ENCODE data around the gene VAV2.

Gene VAV2

GRCh38 chr9:133780404-133780945 is 211.6 kb downstream of the VAV2 start:
- DNase-seq (ENCODE audit: low spot score), result no peak

GRCh38 chr9:133779516-133780403 is 212.4 kb downstream of the VAV2 start:
- DNase-seq (ENCODE audit: low spot score), result no peak

GRCh38 chr9:133779081-133779480 is 213.0 kb downstream of the VAV2 start:
- no peak for DNase-seq (ENCODE audit: low spot score)

GRCh38 chr9:133778336-133779013 is 213.6 kb downstream of the VAV2 start:
- no peak for DNase-seq (ENCODE audit: low spot score)

GRCh38 chr9:133777871-133778270 is 214.3 kb downstream of the VAV2 start:
- no peak for DNase-seq (ENCODE audit: low spot score)

- no peak for DNase-seq (ENCODE audit: low spot score)
These were observed 214.9 kb downstream of the VAV2 start for GRCh38 chr9:133777068-133777791.

GRCh38 chr9:133775951-133776905 is 215.9 kb downstream of the VAV2 start:
- no peak for DNase-seq (ENCODE audit: low spot score)

GRCh38 chr9:133775291-133775690 is 216.8 kb downstream of the VAV2 start:
- DNase-seq (ENCODE audit: low spot score), result no peak

GRCh38 chr9:133774799-133775198 is 217.3 kb downstream of the VAV2 start:
- DNase-seq (ENCODE audit: low spot score), result no peak

GRCh38 chr9:133773889-133774655 is 218.1 kb downstream of the VAV2 start:
- DNase-seq (ENCODE audit: low spot score), result no peak

- DNase-seq (ENCODE audit: low spot score), result no peak
These were observed 219.5 kb downstream of the VAV2 start for GRCh38 chr9:133772581-133772980.

- no peak for DNase-seq (ENCODE audit: low spot score)
These were observed 220.3 kb downstream of the VAV2 start for GRCh38 chr9:133771486-133772482.

- DNase-seq (ENCODE audit: low spot score), result no peak
These were observed 221.9 kb downstream of the VAV2 start for GRCh38 chr9:133770076-133770777.

GRCh38 chr9:133769511-133770075 is 222.5 kb downstream of the VAV2 start:
- DNase-seq (ENCODE audit: low spot score), result no peak

- no peak for DNase-seq (ENCODE audit: low spot score)
These were observed 223.1 kb downstream of the VAV2 start for GRCh38 chr9:133768859-133769510.

- DNase-seq (ENCODE audit: low spot score), result no peak
These were observed 223.7 kb downstream of the VAV2 start for GRCh38 chr9:133768371-133768858.

GRCh38 chr9:133767625-133768024 is 224.5 kb downstream of the VAV2 start:
- DNase-seq (ENCODE audit: low spot score), result no peak
